ENCODE data around the gene RITA1.
"Not testable (repeated sequence)": the region's sequence is repeated elsewhere in the genome, so short reads cannot be mapped to it uniquely, and the experiment has no call there.

RITA1 gene

GRCh38 chr12:113185180-113186032 is at the start of gene RITA1, which contains the start of gene DDX54:
RITA1 (plus strand) TSS chr12:113185721; CDS start chr12:113186747, 1,026 bp downstream.
DDX54 (minus strand) TSS chr12:113185478; CDS start chr12:113185451, 27 bp downstream.
- FAIRE-seq = no peak

- FAIRE-seq = no peak
Measured at GRCh38 chr12:113136128-113136989, 49.2 kb upstream of the RITA1 start.

GRCh38 chr12:113136990-113137511 is 48.5 kb upstream of the RITA1 start:
- no peak for FAIRE-seq

GRCh38 chr12:113137861-113138783 is 47.4 kb upstream of the RITA1 start:
- no peak for FAIRE-seq

- FAIRE-seq = no peak
Measured at GRCh38 chr12:113138826-113139225, 46.7 kb upstream of the RITA1 start.

- FAIRE-seq = no peak
Measured at GRCh38 chr12:113140706-113141105, 44.8 kb upstream of the RITA1 start.

GRCh38 chr12:113141716-113142115 is 43.8 kb upstream of the RITA1 start:
- not testable (repeated sequence) for FAIRE-seq

GRCh38 chr12:113142173-113142885 is 43.2 kb upstream of the RITA1 start:
- no peak for FAIRE-seq

- no peak for FAIRE-seq
Measured at GRCh38 chr12:113142886-113143332, 42.6 kb upstream of the RITA1 start.

GRCh38 chr12:113143959-113144358 is 41.6 kb upstream of the RITA1 start:
- no peak for FAIRE-seq

GRCh38 chr12:113144806-113145205 is 40.7 kb upstream of the RITA1 start:
- FAIRE-seq = no peak

- no peak for FAIRE-seq
Measured at GRCh38 chr12:113145720-113146551, 39.6 kb upstream of the RITA1 start.

- no peak for FAIRE-seq
Measured at GRCh38 chr12:113146999-113147398, 38.5 kb upstream of the RITA1 start.

GRCh38 chr12:113149361-113150150 is 36.0 kb upstream of the RITA1 start, which contains the start of gene CFAP73:
CFAP73 (plus strand) TSS chr12:113149724; CDS start chr12:113149858, 134 bp downstream.
- no peak for FAIRE-seq

- no peak for FAIRE-seq
Measured at GRCh38 chr12:113151655-113152054, 33.9 kb upstream of the RITA1 start.

- no peak for FAIRE-seq
Measured at GRCh38 chr12:113152196-113152834, 33.2 kb upstream of the RITA1 start.

- peak; percentile 70 for FAIRE-seq
Measured at GRCh38 chr12:113152835-113153814, 32.4 kb upstream of the RITA1 start.

Data from G401.6 (cell line).